ENCODE data around the gene ZFPM1. TPM values are rescaled to one million over a fixed set of nuclear protein-coding genes. Genes with fewer than 3 reads are reported as not detected.

ZFPM1 gene
- total RNA-seq, 1 experiment from 2014 or later, result 14.6 TPM

- DNase-seq (ENCODE audit: low read depth, low spot score), result no peak
- H4K20me1 ChIP-seq (ENCODE audit: insufficient read depth), result no peaks in the 10 kb centered on the region
- RAD21 ChIA-PET (ENCODE audit: low non-redundant PET in 1 of 2, low total read pairs in 2 of 2, uncharacterized antibody in 2 of 2, unreplicated experiment in 2 of 2), result interaction anchor here (0.5 to 0.7 kb wide), 2 partner anchors 82 to 387 kb away, joined by 3 to 4 read pairs; no protein-coding TSS in a partner anchor
- no peak overlapping the region for H3K4me3 ChIP-seq (replicated peaks in 1 of 2; ENCODE audit: low read depth in 1 of 2, low read length in 2 of 2)
- H3K9ac ChIP-seq (ENCODE audit: low read length), result no peak overlapping the region
- no peak for TF ChIP-seq SRF (IDR thresholded peaks at IDR 0.05; ENCODE audit: low read depth)
- TF ChIP-seq EZH2phosphoT487 (IDR thresholded peaks at IDR 0.05; ENCODE audit: borderline replicate concordance), result no peak
- TF ChIP-seq ZBTB33 (IDR thresholded peaks at IDR 0.05; ENCODE audit: extremely low read depth, insufficient replicate concordance, low read length), result no peak
- no peak for TF ChIP-seq EZH2 (IDR thresholded peaks at IDR 0.05)
- no peak for TF ChIP-seq FOSL1 (IDR thresholded peaks at IDR 0.05; ENCODE audit: low read depth)
- no peak for TF ChIP-seq ZNF274 (IDR thresholded peaks at IDR 0.05; ENCODE audit: low read depth, low read length)
- TF ChIP-seq CTCF (IDR thresholded peaks at IDR 0.05 in 2 of 3, conservative IDR thresholded peaks at IDR 0.05 in 1 of 3; ENCODE audit: borderline replicate concordance in 1 of 3, insufficient read depth in 1 of 3, low read depth in 2 of 3, low read length in 2 of 3), result no peak
- no peak for TF ChIP-seq CEBPB (IDR thresholded peaks at IDR 0.05; ENCODE audit: low read depth)
- TF ChIP-seq ELF1 (IDR thresholded peaks at IDR 0.05; ENCODE audit: borderline replicate concordance, low read depth), result no peak
- no peak for TF ChIP-seq ZFX (IDR thresholded peaks at IDR 0.05)
- no peak for TF ChIP-seq ATF3 (IDR thresholded peaks at IDR 0.05)
- no peak for TF ChIP-seq EGR1 (IDR thresholded peaks at IDR 0.05; ENCODE audit: low read depth)
- TF ChIP-seq JUND (IDR thresholded peaks at IDR 0.05), result no peak
- TF ChIP-seq REST (IDR thresholded peaks at IDR 0.05; ENCODE audit: low read depth), result no peak
- no peak for TF ChIP-seq POLR2AphosphoS5 (IDR thresholded peaks at IDR 0.05; ENCODE audit: low read depth, low read length)
- no peak for TF ChIP-seq SIN3A (IDR thresholded peaks at IDR 0.05; ENCODE audit: low read depth)
- TF ChIP-seq RAD21 (IDR thresholded peaks at IDR 0.05; ENCODE audit: low read depth), result no peak
- TF ChIP-seq YY1 (IDR thresholded peaks at IDR 0.05; ENCODE audit: extremely low read depth, insufficient replicate concordance, low read depth, low read length), result no peak
- no peaks in the 10 kb centered on the region for H3K9me3 ChIP-seq (ENCODE audit: control insufficient read depth in 1 of 2, insufficient read depth in 1 of 2, low read depth in 1 of 2, low read length in 2 of 2)
- peaks cover 0 to 10% of the 10 kb centered on the region in 2 experiments; a peak in 3 of 4 replicates for H3K4me1 ChIP-seq (ENCODE audit: control insufficient read depth in 1 of 2, insufficient read depth in 2 of 2, low read length in 2 of 2)
- intact Hi-C loops (cut with micrococcal nuclease), result loop anchor here (1.0 to 5.0 kb wide), 2 partner anchors 71 to 85 kb away; no protein-coding TSS in a partner anchor
- no TSS peak for BruUV-seq (replicated peaks)
- no peak overlapping the region for H3K27ac ChIP-seq (ENCODE audit: low read depth, low read length)
- H3K9me2 ChIP-seq (ENCODE audit: insufficient read depth), result no peaks in the 10 kb centered on the region
- H3K4me2 ChIP-seq (ENCODE audit: low read length), result no peak overlapping the region
- no peak overlapping the region for H2AFZ ChIP-seq (ENCODE audit: low read depth, low read length, poor library complexity, severe bottlenecking)
- POLR2A ChIA-PET, result no interaction called here
- 0 out of 4 replicates have a peak, but pooled peaks cover 0 to 2% of the 10 kb centered on the region in 2 experiments for H3K36me3 ChIP-seq (ENCODE audit: control insufficient read depth in 1 of 2, insufficient read depth in 2 of 2, low read length in 2 of 2)
- ATAC-seq, result no peak
- CTCF ChIA-PET, result no interaction called here
- no peaks in the 10 kb centered on the region for H3K27me3 ChIP-seq (ENCODE audit: insufficient read depth, low read length)
- H3K79me2 ChIP-seq (ENCODE audit: insufficient read depth, low read length), result no peaks in the 10 kb centered on the region
Observed at GRCh38 chr16:88527937-88528743, 75.1 kb downstream of the ZFPM1 start.

Measured in HCT116 (cell line).